ENCODE results near the gene ATP8B4.

DNA sequence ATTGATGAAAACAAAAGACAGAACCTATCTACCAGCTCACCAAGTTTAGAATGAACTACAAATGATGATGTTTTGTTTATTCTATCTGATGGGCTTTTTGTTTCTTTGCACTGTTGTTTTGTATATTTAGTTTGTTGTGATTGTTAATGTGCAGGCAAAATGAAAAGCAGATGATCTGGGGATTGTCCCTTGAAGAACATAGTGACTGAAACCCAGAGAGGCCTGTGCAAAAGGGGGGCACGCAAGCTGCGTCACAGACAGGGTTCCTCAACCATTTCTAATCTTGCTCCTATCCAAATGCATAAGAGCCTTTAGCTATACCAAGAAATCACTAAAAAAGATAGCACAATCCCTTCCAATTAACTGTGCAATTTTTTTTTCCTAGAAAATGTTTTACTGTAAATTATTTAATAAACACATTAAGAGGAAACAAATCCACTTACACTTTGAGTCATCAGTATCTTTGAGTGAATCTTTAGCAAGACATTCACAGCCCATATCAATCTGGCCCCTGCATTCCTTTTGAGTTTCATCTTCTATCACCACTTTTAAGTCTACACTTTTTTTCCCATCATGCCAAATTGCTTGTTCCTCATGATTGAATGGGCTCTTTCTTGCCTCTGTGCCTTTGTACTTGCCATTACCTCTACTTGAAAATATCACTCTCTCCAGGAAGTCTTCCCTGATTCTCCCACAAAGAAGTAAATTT is 220.3 kb downstream of the ATP8B4 start:
- TF ChIP-seq CTCF (IDR thresholded peaks at IDR 0.05) (no peak), EP300 (IDR thresholded peaks at IDR 0.05) (no peak), POLR2AphosphoS5 (IDR thresholded peaks at IDR 0.05) (no peak)
